HepG2 (cell line): ENCODE results near the gene INO80. TPM values are rescaled to one million over a fixed set of nuclear protein-coding genes. Genes with fewer than 3 reads are reported as not detected.

Experiments
- ATAC-seq: fragments of 200-7000 bp; cut with Tn5 transposase; 3 replicates; pipeline ENCODE4 v1.9.1; 2020; ENCODE audit warnings: mild to moderate bottlenecking, moderate library complexity
- BruUV-seq: library from RNA; stranded (reverse); fragments of 400-500 nt; replicated peaks from 2 replicates; lab custom pipeline; 2021; lab: Mats Ljungman, UMichigan
- CTCF ChIA-PET: fragments of 300-600 bp; formaldehyde crosslinking; extraction: SDS; loops from one replicate; lab custom pipeline; 2021; ENCODE audit warnings: low total read pairs, inconsistent platforms, low intra/inter-chr PET ratio; lab: Yijun Ruan, JAX
- POLR2A ChIA-PET: fragments of 350-600 bp; sonication (Branson Sonifier 250); formaldehyde crosslinking; loops from one replicate; lab custom pipeline; 2020; ENCODE audit warnings: antibody characterized with exemption, inconsistent platforms; lab: Yijun Ruan, JAX
- DNase-seq: peaks from one replicate; pipeline ENCODE4 v3.0.0-alpha.2; 2015; ENCODE audit warnings: low spot score
- FAIRE-seq: peaks from 3 replicates; lab custom pipeline; 2011; peaks lifted over from hg19 to GRCh38; lab: Jason Lieb, UNC
- H2AFZ ChIP-seq: one replicate; pipeline ENCODE4 v1.6.1; 2011; ENCODE audit warnings: low read length, inconsistent platforms
- H3K27ac ChIP-seq: fragments of 300-600 bp; 3 replicates; pipeline ENCODE4 v1.8.0; 2011; ENCODE audit warnings: mixed run types, mild to moderate bottlenecking, mixed read lengths, low read length, inconsistent platforms; ENCODE audit not compliant: insufficient read depth; ENCODE audit errors: extremely low read length
- H3K27me3 ChIP-seq, 2 experiments: fragments of 200-600 bp in 1 of 2; 2 replicates in 1 of 2; 3 replicates in 1 of 2; pipeline versions ENCODE4 v1.6.0 to v1.8.0; 2011; ENCODE audit warnings: low read length in 2 of 2, mild to moderate bottlenecking in 2 of 2, moderate library complexity in 2 of 2, inconsistent platforms in 1 of 2; ENCODE audit not compliant: insufficient read depth in 2 of 2, control insufficient read depth in 1 of 2
- H3K36me3 ChIP-seq, 2 experiments: fragments of 200-600 bp in 1 of 2; replicated peaks in 1 of 2; 2 replicates in 1 of 2; 3 replicates in 1 of 2; pipeline versions ENCODE4 v1.5.1 to v1.8.0; 2011; ENCODE audit warnings: low read length in 2 of 2, inconsistent platforms in 1 of 2; ENCODE audit not compliant: insufficient read depth in 2 of 2, control insufficient read depth in 1 of 2
- H3K4me1 ChIP-seq: 2 replicates; pipeline ENCODE4 v1.5.1; 2012; ENCODE audit warnings: low read length, inconsistent platforms; ENCODE audit not compliant: insufficient read depth
- H3K4me2 ChIP-seq: 2 replicates; pipeline ENCODE4 v1.6.0; 2011; ENCODE audit warnings: low read depth, low read length, inconsistent platforms
- H3K4me3 ChIP-seq, 3 experiments: fragments of 200-600 bp in 1 of 3; sonication (generic), shearing (Covaris generic) in 1 of 3; replicated peaks in 1 of 3; 2 replicates each; pipeline ENCODE4 v1.5.1; 2011 to 2016; ENCODE audit warnings: low read length in 3 of 3, inconsistent platforms in 2 of 3, low read depth in 2 of 3, mild to moderate bottlenecking in 2 of 3, control low read depth in 1 of 3, mixed read lengths in 1 of 3; ENCODE audit not compliant: insufficient read depth in 1 of 3
- H3K79me2 ChIP-seq: one replicate; pipeline ENCODE4 v1.6.1; 2011; ENCODE audit warnings: low read length, inconsistent platforms; ENCODE audit not compliant: insufficient read depth
- H3K9ac ChIP-seq: 2 replicates; pipeline ENCODE4 v1.6.0; 2011; ENCODE audit warnings: mild to moderate bottlenecking, low read depth, low read length, inconsistent platforms; ENCODE audit not compliant: insufficient read depth
- H3K9me3 ChIP-seq: 2 replicates; pipeline ENCODE4 v1.5.1; 2012; ENCODE audit warnings: mild to moderate bottlenecking, low read length
- H4K20me1 ChIP-seq: 2 replicates; pipeline ENCODE4 v1.6.0; 2011; ENCODE audit warnings: inconsistent platforms, mild to moderate bottlenecking, low read length, moderate library complexity; ENCODE audit not compliant: insufficient read depth
- GATAD2A ChIP-seq: IDR thresholded peaks from 2 replicates; pipeline ENCODE4 v1.6.1; 2016
- PCBP2 ChIP-seq: fragments of 200-400 bp; formaldehyde crosslinking; optimal IDR thresholded peaks from 2 replicates; pipeline ENCODE3; 2018; ENCODE audit warnings: low read length, low read depth; ENCODE audit not compliant: poor library complexity, severe bottlenecking
- ZNF598 ChIP-seq: sonication (generic); formaldehyde crosslinking; IDR thresholded peaks from 2 replicates; pipeline ENCODE4 v1.5.1; 2020; ENCODE audit warnings: mild to moderate bottlenecking, missing genetic modification reagents, borderline replicate concordance
- ZNF878 ChIP-seq: sonication (generic); formaldehyde crosslinking; IDR thresholded peaks from 2 replicates; pipeline ENCODE4 v1.8.1; 2023; ENCODE audit warnings: mild to moderate bottlenecking, missing genetic modification reagents, moderate library complexity
- in situ Hi-C: cut with HindIII; loops from 2 replicates; pipeline ENCODE4 v1.10.0; 2017; ENCODE audit warnings: low pct_unique_long_range_greater_than_20kb; ENCODE audit not compliant: extremely low pct_ligation_motif_present
- intact Hi-C: fragments of 100-400 bp; cut with micrococcal nuclease; formaldehyde crosslinking; loops from one replicate; pipeline ENCODE4 v1.10.0; 2022; ENCODE audit not compliant: unreplicated experiment
- polyA plus RNA-seq, 8 experiments: library from polyadenylated mRNA; depleted of rRNA in 3 of 8; stranded (reverse) in 7 of 8; unstranded in 1 of 8; fragments of >200 nt; fragmentation: Illumina TruSeq in 4 of 8; extraction: Trizol in 4 of 8; gene quantifications; 2 replicates each; pipeline versions ENCODE4 v1.2.1 to v1.2.3, GENCODE V29; 2011 to 2016; ENCODE audit warnings: low read depth in 4 of 8, missing spikeins in 1 of 8, mixed read lengths in 1 of 8; ENCODE audit not compliant: insufficient read depth in 1 of 8
- total RNA-seq, 5 experiments: library from RNA; depleted of rRNA; stranded (reverse); fragments of >200 nt; fragmentation: Illumina TruSeq; extraction: Trizol; gene quantifications; 2 replicates each; pipeline ENCODE4 v1.2.3, GENCODE V29; 2016; ENCODE audit warnings: low read depth in 1 of 5
- TF ChIP-seq, protein P1 (sequence below): sonication (generic); formaldehyde crosslinking; IDR thresholded peaks from 2 replicates; pipeline ENCODE4 v1.4.0; 2020; ENCODE audit warnings: missing genetic modification reagents, low read depth, mild to moderate bottlenecking, borderline replicate concordance
- TF ChIP-seq, protein P2 (sequence below): sonication (generic); formaldehyde crosslinking; IDR thresholded peaks from 2 replicates; pipeline ENCODE4 v1.8.1; 2023; ENCODE audit warnings: missing genetic modification reagents, inconsistent platforms, borderline replicate concordance
- TF ChIP-seq, protein P3 (sequence below): IDR thresholded peaks from 2 replicates; pipeline ENCODE4 v1.6.1; 2016; ENCODE audit warnings: low read depth, missing genetic modification reagents, missing compliant biosample characterization

Gene INO80
- total and polyA plus RNA-seq, 2 of the 13 experiments (the other 11 are each of a cell fraction or from before 2014, with no cell fraction given), result 3.6 to 14.8 TPM

DNA sequence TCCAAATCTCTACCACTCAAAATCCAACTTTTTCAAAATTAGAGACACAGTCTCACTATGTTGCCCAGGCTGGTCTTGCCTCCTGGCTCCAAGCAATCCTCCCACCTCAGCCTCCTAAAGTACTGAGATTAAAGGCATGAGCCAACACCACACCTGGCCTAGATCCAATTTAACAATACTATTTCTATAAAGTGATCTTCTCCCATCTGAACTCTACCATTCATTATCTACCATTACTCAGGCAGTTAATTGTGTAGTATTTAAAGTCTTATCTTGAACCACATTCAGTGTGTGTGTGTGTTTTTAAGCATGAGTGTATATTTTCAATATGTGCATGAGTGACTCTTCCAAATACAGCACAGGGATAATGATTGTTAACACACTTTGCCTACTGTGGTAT is 77.0 kb downstream of the INO80 start:
- TF ChIP-seq, protein P1, sequence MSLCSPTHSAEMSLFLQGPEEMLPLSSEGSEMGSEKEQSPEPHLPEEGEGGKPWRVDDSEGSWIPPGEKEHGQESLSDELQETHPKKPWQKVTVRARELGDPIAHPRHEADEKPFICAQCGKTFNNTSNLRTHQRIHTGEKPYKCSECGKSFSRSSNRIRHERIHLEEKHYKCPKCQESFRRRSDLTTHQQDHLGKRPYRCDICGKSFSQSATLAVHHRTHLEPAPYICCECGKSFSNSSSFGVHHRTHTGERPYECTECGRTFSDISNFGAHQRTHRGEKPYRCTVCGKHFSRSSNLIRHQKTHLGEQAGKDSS (CRISPR knock-in tag), result no peak
- TF ChIP-seq, protein P2, sequence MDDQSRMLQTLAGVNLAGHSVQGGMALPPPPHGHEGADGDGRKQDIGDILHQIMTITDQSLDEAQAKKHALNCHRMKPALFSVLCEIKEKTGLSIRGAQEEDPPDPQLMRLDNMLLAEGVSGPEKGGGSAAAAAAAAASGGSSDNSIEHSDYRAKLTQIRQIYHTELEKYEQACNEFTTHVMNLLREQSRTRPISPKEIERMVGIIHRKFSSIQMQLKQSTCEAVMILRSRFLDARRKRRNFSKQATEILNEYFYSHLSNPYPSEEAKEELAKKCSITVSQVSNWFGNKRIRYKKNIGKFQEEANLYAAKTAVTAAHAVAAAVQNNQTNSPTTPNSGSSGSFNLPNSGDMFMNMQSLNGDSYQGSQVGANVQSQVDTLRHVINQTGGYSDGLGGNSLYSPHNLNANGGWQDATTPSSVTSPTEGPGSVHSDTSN (CRISPR knock-in tag), result no peak
- no peak for TF ChIP-seq PCBP2
- TF ChIP-seq GATAD2A (CRISPR knock-in tag), result no peak
- TF ChIP-seq, protein P3, sequence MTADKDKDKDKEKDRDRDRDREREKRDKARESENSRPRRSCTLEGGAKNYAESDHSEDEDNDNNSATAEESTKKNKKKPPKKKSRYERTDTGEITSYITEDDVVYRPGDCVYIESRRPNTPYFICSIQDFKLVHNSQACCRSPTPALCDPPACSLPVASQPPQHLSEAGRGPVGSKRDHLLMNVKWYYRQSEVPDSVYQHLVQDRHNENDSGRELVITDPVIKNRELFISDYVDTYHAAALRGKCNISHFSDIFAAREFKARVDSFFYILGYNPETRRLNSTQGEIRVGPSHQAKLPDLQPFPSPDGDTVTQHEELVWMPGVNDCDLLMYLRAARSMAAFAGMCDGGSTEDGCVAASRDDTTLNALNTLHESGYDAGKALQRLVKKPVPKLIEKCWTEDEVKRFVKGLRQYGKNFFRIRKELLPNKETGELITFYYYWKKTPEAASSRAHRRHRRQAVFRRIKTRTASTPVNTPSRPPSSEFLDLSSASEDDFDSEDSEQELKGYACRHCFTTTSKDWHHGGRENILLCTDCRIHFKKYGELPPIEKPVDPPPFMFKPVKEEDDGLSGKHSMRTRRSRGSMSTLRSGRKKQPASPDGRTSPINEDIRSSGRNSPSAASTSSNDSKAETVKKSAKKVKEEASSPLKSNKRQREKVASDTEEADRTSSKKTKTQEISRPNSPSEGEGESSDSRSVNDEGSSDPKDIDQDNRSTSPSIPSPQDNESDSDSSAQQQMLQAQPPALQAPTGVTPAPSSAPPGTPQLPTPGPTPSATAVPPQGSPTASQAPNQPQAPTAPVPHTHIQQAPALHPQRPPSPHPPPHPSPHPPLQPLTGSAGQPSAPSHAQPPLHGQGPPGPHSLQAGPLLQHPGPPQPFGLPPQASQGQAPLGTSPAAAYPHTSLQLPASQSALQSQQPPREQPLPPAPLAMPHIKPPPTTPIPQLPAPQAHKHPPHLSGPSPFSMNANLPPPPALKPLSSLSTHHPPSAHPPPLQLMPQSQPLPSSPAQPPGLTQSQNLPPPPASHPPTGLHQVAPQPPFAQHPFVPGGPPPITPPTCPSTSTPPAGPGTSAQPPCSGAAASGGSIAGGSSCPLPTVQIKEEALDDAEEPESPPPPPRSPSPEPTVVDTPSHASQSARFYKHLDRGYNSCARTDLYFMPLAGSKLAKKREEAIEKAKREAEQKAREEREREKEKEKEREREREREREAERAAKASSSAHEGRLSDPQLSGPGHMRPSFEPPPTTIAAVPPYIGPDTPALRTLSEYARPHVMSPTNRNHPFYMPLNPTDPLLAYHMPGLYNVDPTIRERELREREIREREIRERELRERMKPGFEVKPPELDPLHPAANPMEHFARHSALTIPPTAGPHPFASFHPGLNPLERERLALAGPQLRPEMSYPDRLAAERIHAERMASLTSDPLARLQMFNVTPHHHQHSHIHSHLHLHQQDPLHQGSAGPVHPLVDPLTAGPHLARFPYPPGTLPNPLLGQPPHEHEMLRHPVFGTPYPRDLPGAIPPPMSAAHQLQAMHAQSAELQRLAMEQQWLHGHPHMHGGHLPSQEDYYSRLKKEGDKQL (CRISPR knock-in tag), result no peak
- TF ChIP-seq ZNF598, result no peak
- TF ChIP-seq ZNF878, result no peak
- Histone ChIP-seq H3K27ac (no peak overlapping the region), H3K36me3 (peaks cover 3 to 54% of the 10 kb centered on the region in 2 experiments), H3K4me1 (no peaks in the 10 kb centered on the region), H3K79me2 (peaks cover 1% of the 10 kb centered on the region), H4K20me1 (no peaks in the 10 kb centered on the region; the same call in 1 of the 2 replicates), H3K27me3 (no peaks in the 10 kb centered on the region), H2AFZ (no peak overlapping the region), H3K4me3 (no peak overlapping the region), H3K9ac (no peak overlapping the region), H3K9me3 (no peaks in the 10 kb centered on the region), H3K4me2 (no peak overlapping the region)
- ChIA-PET POLR2A (no interaction called here), CTCF (no interaction called here)
- BruUV-seq, result no TSS peak
- in situ Hi-C loops, result no loop called here
- ATAC-seq, result no peak
- intact Hi-C loops, result no loop called here
- DNase-seq, result no peak
- no peak for FAIRE-seq
